IPS-15b (cell line): ENCODE data around the gene CPLX1.

Experiments
- H3K27me3 ChIP-seq: one replicate; pipeline ENCODE4 v1.6.1; 2013; ENCODE audit warnings: low read length; ENCODE audit not compliant: control insufficient read depth, insufficient read depth
- H3K36me3 ChIP-seq: one replicate; pipeline ENCODE4 v1.6.1; 2013; ENCODE audit warnings: low read length; ENCODE audit not compliant: control insufficient read depth, insufficient read depth
- H3K4me1 ChIP-seq: one replicate; pipeline ENCODE4 v1.6.1; 2013; ENCODE audit warnings: mild to moderate bottlenecking, low read length; ENCODE audit not compliant: control insufficient read depth, insufficient read depth
- H3K4me3 ChIP-seq: one replicate; pipeline ENCODE4 v1.5.1; 2013; ENCODE audit warnings: low read depth, low read length
- H3K9ac ChIP-seq: one replicate; pipeline ENCODE4 v1.6.1; 2013; ENCODE audit warnings: low read depth, mild to moderate bottlenecking, low read length
- H3K9me3 ChIP-seq: one replicate; pipeline ENCODE4 v1.6.1; 2013; ENCODE audit warnings: mild to moderate bottlenecking, low read length; ENCODE audit not compliant: control insufficient read depth, insufficient read depth

The CPLX1 gene

GRCh38 chr4:825971-826330, at the start of gene CPLX1:
Gene CPLX1 (minus strand): TSS chr4:826129. CDS start chr4:824522, 1,607 bp downstream.
- Histone ChIP-seq H3K27me3 (peaks cover 43% of the 10 kb centered on the region), H3K36me3 (no peaks in the 10 kb centered on the region), H3K4me3 (peak within 1 kb of the TSS; percentile 49), H3K9me3 (no peaks in the 10 kb centered on the region), H3K4me1 (no peaks in the 10 kb centered on the region), H3K9ac (no peak within 1 kb of the TSS)

- Histone ChIP-seq H3K27me3 (no peaks in the 10 kb centered on the region), H3K36me3 (peaks cover 47% of the 10 kb centered on the region), H3K4me1 (no peaks in the 10 kb centered on the region), H3K9me3 (no peaks in the 10 kb centered on the region), H3K9ac (no peak overlapping the region), H3K4me3 (no peak overlapping the region)
Observed at GRCh38 chr4:874971-875817, 49.3 kb upstream of the CPLX1 start.

GRCh38 chr4:874056-874455, 48.1 kb upstream of the CPLX1 start:
- H3K4me3 ChIP-seq, result no peak overlapping the region
- no peak overlapping the region for H3K9ac ChIP-seq
- no peaks in the 10 kb centered on the region for H3K9me3 ChIP-seq
- no peaks in the 10 kb centered on the region for H3K27me3 ChIP-seq
- peaks cover 48% of the 10 kb centered on the region for H3K36me3 ChIP-seq
- no peaks in the 10 kb centered on the region for H3K4me1 ChIP-seq

GRCh38 chr4:872241-872981, 46.5 kb upstream of the CPLX1 start:
- peaks cover 50% of the 10 kb centered on the region for H3K36me3 ChIP-seq
- H3K4me3 ChIP-seq, result no peak overlapping the region
- H3K9me3 ChIP-seq, result no peaks in the 10 kb centered on the region
- no peaks in the 10 kb centered on the region for H3K4me1 ChIP-seq
- no peaks in the 10 kb centered on the region for H3K27me3 ChIP-seq
- H3K9ac ChIP-seq, result no peak overlapping the region

- H3K36me3 ChIP-seq, result peaks cover 51% of the 10 kb centered on the region
- H3K9ac ChIP-seq, result no peak overlapping the region
- H3K9me3 ChIP-seq, result no peaks in the 10 kb centered on the region
- H3K4me1 ChIP-seq, result no peaks in the 10 kb centered on the region
- H3K4me3 ChIP-seq, result no peak overlapping the region
- no peaks in the 10 kb centered on the region for H3K27me3 ChIP-seq
Observed at GRCh38 chr4:871484-871883, 45.6 kb upstream of the CPLX1 start.

- no peaks in the 10 kb centered on the region for H3K27me3 ChIP-seq
- no peaks in the 10 kb centered on the region for H3K9me3 ChIP-seq
- H3K9ac ChIP-seq, result no peak overlapping the region
- H3K4me1 ChIP-seq, result no peaks in the 10 kb centered on the region
- H3K36me3 ChIP-seq, result peaks cover 51% of the 10 kb centered on the region
- no peak overlapping the region for H3K4me3 ChIP-seq
Observed at GRCh38 chr4:870951-871350, 45.0 kb upstream of the CPLX1 start.

GRCh38 chr4:869776-870175, 43.8 kb upstream of the CPLX1 start:
- Histone ChIP-seq H3K4me3 (no peak overlapping the region), H3K9ac (no peak overlapping the region), H3K36me3 (peaks cover 61% of the 10 kb centered on the region), H3K4me1 (no peaks in the 10 kb centered on the region), H3K27me3 (no peaks in the 10 kb centered on the region), H3K9me3 (no peaks in the 10 kb centered on the region)

- Histone ChIP-seq H3K4me3 (no peak overlapping the region), H3K4me1 (no peaks in the 10 kb centered on the region), H3K9me3 (no peaks in the 10 kb centered on the region), H3K36me3 (peaks cover 65% of the 10 kb centered on the region), H3K9ac (no peak overlapping the region), H3K27me3 (no peaks in the 10 kb centered on the region)
Observed at GRCh38 chr4:868421-868820, 42.5 kb upstream of the CPLX1 start.

GRCh38 chr4:867526-868250, 41.8 kb upstream of the CPLX1 start:
- no peak overlapping the region for H3K9ac ChIP-seq
- no peaks in the 10 kb centered on the region for H3K27me3 ChIP-seq
- H3K9me3 ChIP-seq, result no peaks in the 10 kb centered on the region
- H3K4me3 ChIP-seq, result no peak overlapping the region
- peaks cover 72% of the 10 kb centered on the region for H3K36me3 ChIP-seq
- H3K4me1 ChIP-seq, result no peaks in the 10 kb centered on the region

GRCh38 chr4:866761-867390, 40.9 kb upstream of the CPLX1 start:
- Histone ChIP-seq H3K9me3 (no peaks in the 10 kb centered on the region), H3K4me1 (no peaks in the 10 kb centered on the region), H3K9ac (no peak overlapping the region), H3K36me3 (peaks cover 70% of the 10 kb centered on the region), H3K27me3 (no peaks in the 10 kb centered on the region), H3K4me3 (no peak overlapping the region)

- no peak overlapping the region for H3K9ac ChIP-seq
- H3K4me1 ChIP-seq, result no peaks in the 10 kb centered on the region
- no peaks in the 10 kb centered on the region for H3K9me3 ChIP-seq
- no peak overlapping the region for H3K4me3 ChIP-seq
- H3K27me3 ChIP-seq, result no peaks in the 10 kb centered on the region
- peaks cover 75% of the 10 kb centered on the region for H3K36me3 ChIP-seq
Observed at GRCh38 chr4:866068-866760, 40.3 kb upstream of the CPLX1 start.
